AG04449 (cell line): ENCODE results near the gene RBM19.

ENCODE experiments used
- CTCF ChIA-PET: fragments of 350-600 bp; formaldehyde crosslinking; extraction: SDS; loops from one replicate; lab custom pipeline; 2021; ENCODE audit warnings: antibody characterized with exemption; lab: Yijun Ruan, JAX
- POLR2A ChIA-PET: fragments of 400-600, 350-600 bp; formaldehyde crosslinking; extraction: SDS; loops from one replicate; lab custom pipeline; 2020; ENCODE audit warnings: antibody characterized with exemption, inconsistent platforms; lab: Yijun Ruan, JAX
- DNase-seq: peaks from one replicate; pipeline ENCODE4 v3.0.0-alpha.2; 2010; ENCODE audit warnings: low read depth, low spot score
- H3K4me3 ChIP-seq: 2 replicates; pipeline ENCODE4 v1.5.1; 2011; ENCODE audit warnings: low read depth, mild to moderate bottlenecking, control low read depth, low read length
- TF ChIP-seq, protein P1 (sequence below): IDR thresholded peaks from one replicate; pipeline ENCODE4 v1.5.1; 2011; ENCODE audit warnings: mild to moderate bottlenecking, moderate library complexity, low read length, control low read depth, inconsistent platforms; ENCODE audit not compliant: insufficient read depth; ENCODE audit errors: missing control alignments

Gene RBM19

DNA sequence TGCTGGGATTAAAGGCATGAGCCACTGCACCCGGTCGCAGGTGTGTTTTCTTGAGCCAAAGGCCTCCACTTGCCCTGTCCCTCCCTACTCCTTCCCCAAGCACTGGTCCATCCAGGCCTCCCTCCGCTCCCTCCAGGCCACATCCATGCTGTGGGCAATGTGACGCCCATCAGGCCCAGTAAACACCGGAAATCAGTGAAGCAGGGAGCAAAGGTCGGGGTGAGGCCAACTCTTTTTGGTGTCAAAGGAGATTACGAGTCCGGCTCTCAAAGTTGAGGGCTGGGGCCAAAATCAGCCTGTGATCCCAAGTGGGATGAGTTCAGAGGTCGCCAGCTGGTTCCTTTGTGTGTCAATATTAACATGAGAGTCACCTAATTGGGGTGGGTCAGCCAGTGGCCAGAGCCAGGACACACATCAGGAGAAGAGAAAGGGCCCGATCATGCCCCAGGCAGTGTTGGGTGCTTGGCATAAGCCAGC is 195.7 kb downstream of the RBM19 start:
- DNase-seq: no peak
- TF ChIP-seq, protein P1, sequence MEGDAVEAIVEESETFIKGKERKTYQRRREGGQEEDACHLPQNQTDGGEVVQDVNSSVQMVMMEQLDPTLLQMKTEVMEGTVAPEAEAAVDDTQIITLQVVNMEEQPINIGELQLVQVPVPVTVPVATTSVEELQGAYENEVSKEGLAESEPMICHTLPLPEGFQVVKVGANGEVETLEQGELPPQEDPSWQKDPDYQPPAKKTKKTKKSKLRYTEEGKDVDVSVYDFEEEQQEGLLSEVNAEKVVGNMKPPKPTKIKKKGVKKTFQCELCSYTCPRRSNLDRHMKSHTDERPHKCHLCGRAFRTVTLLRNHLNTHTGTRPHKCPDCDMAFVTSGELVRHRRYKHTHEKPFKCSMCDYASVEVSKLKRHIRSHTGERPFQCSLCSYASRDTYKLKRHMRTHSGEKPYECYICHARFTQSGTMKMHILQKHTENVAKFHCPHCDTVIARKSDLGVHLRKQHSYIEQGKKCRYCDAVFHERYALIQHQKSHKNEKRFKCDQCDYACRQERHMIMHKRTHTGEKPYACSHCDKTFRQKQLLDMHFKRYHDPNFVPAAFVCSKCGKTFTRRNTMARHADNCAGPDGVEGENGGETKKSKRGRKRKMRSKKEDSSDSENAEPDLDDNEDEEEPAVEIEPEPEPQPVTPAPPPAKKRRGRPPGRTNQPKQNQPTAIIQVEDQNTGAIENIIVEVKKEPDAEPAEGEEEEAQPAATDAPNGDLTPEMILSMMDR: no peak
- CTCF ChIA-PET: no interaction called here
- H3K4me3 ChIP-seq: no peak overlapping the region
- POLR2A ChIA-PET: no interaction called here

DNA sequence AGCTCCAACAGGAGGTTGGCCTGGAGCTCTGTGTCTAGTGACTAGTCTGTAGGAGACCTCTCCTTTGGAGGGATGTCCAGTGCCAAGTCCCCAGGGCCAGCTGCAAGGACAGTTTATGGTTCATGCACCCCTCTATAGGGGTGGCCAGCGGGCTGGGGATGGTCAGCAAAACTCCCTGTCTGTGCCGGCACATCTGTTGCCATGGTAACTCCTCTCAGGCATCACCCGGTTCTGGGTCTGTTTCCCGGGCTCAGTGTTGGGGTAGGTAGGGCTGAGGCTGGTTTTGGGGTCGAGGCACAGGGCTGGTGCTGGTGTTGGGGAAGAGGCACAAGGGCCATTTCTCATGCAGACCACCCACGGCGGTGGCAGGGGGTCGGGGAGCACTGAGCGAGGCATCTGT is 196.8 kb downstream of the RBM19 start:
- CTCF ChIA-PET: no interaction called here
- POLR2A ChIA-PET: no interaction called here
- TF ChIP-seq, protein P1: no peak
- no peak for DNase-seq
- H3K4me3 ChIP-seq: no peak overlapping the region

DNA sequence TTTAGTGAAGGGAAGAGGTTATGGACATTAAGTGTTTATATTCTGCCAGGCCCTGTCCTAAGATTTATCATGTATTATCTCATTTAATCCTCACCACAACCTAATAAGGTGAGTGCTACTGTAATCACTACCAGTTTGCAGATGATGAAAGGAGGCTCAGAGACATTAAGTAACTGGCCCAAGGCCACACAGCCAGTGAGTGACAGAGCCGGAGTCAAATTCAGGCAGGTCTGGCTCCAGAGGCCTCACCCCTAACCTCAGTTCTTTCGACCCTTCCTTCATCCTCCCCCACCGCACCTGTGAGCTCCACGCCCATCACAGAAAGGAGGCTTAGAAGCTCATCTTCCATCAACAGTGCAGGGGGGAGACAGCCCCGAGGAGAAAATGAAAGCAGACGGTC is 197.3 kb downstream of the RBM19 start:
- DNase-seq: no peak
- ChIA-PET CTCF (no interaction called here), POLR2A (no interaction called here)
- no peak overlapping the region for H3K4me3 ChIP-seq
- TF ChIP-seq, protein P1: no peak

- no peak overlapping the region for H3K4me3 ChIP-seq
- TF ChIP-seq, protein P1: no peak
- POLR2A ChIA-PET: interaction anchor here (0.6 to 0.9 kb wide), 2 partner anchors 12 to 22 kb away, joined by 3 read pairs; no protein-coding TSS in a partner anchor
- CTCF ChIA-PET: interaction anchor here (0.7 to 1.8 kb wide), 2 partner anchors 9 to 306 kb away, joined by 3 to 4 read pairs; no protein-coding TSS in a partner anchor
- peak; percentile 59 for DNase-seq
Measured at GRCh38 chr12:113766879-113767878, 198.9 kb downstream of the RBM19 start.
